Astrocyte (in vitro differentiated cells and primary cell): ENCODE data around the gene NLGN1.

Experiments
- CTCF ChIP-seq: IDR thresholded peaks from 2 replicates; pipeline ENCODE4 v1.5.1; 2011; ENCODE audit warnings: low read depth, mild to moderate bottlenecking, inconsistent platforms, low read length, moderate library complexity; ENCODE audit not compliant: insufficient read depth
- EZH2 ChIP-seq: IDR thresholded peaks from 2 replicates; pipeline ENCODE4 v1.6.1; 2012; ENCODE audit warnings: mild to moderate bottlenecking, low read length, inconsistent platforms; ENCODE audit not compliant: insufficient read depth

GRCh38 chr3:174186377-174186989, 788.9 kb downstream of the NLGN1 start:
- no peak for TF ChIP-seq EZH2
- no peak for TF ChIP-seq CTCF
